GM19238 (cell line): ENCODE data around the gene SOX6.

Source experiments
- DNase-seq: peaks from one replicate; pipeline ENCODE4 v3.0.0; 2011; ENCODE audit warnings: low spot score; ENCODE audit not compliant: insufficient read length

The SOX6 gene

GRCh38 chr11:16007514-16007913 lies 348.8 kb downstream of the SOX6 start:
- no peak for DNase-seq

- no peak for DNase-seq
Observed at GRCh38 chr11:16002942-16003341, 353.4 kb downstream of the SOX6 start.

GRCh38 chr11:16001899-16002426 lies 354.4 kb downstream of the SOX6 start:
- no peak for DNase-seq

- no peak for DNase-seq
Observed at GRCh38 chr11:16001044-16001568, 355.2 kb downstream of the SOX6 start.

- DNase-seq = no peak
Observed at GRCh38 chr11:16000065-16000464, 356.3 kb downstream of the SOX6 start.

- no peak for DNase-seq
Observed at GRCh38 chr11:15993345-15993744, 363.0 kb downstream of the SOX6 start.

GRCh38 chr11:15991215-15991614 lies 365.1 kb downstream of the SOX6 start:
- DNase-seq = no peak

GRCh38 chr11:15989685-15990084 lies 366.7 kb downstream of the SOX6 start:
- no peak for DNase-seq

GRCh38 chr11:15988693-15989231 lies 367.6 kb downstream of the SOX6 start:
- DNase-seq = no peak

GRCh38 chr11:15988016-15988550 lies 368.3 kb downstream of the SOX6 start:
- DNase-seq = no peak

GRCh38 chr11:15987046-15987445 lies 369.3 kb downstream of the SOX6 start:
- no peak for DNase-seq

- no peak for DNase-seq
Observed at GRCh38 chr11:15985860-15986139, 370.5 kb downstream of the SOX6 start.

- DNase-seq = no peak
Observed at GRCh38 chr11:15985127-15985859, 371.1 kb downstream of the SOX6 start.

- DNase-seq = no peak
Observed at GRCh38 chr11:15981292-15981691, 375.1 kb downstream of the SOX6 start.

- DNase-seq = no peak
Observed at GRCh38 chr11:15977116-15977515, 379.2 kb downstream of the SOX6 start.

GRCh38 chr11:15976433-15977045 lies 379.8 kb downstream of the SOX6 start:
- no peak for DNase-seq

- DNase-seq = no peak
Observed at GRCh38 chr11:15975742-15976141, 380.6 kb downstream of the SOX6 start.

- no peak for DNase-seq
Observed at GRCh38 chr11:15972838-15973237, 383.5 kb downstream of the SOX6 start.

GRCh38 chr11:15971215-15971546 lies 385.2 kb downstream of the SOX6 start:
- no peak for DNase-seq

- no peak for DNase-seq
Observed at GRCh38 chr11:15970506-15971214, 385.7 kb downstream of the SOX6 start.

- DNase-seq = no peak
Observed at GRCh38 chr11:15969701-15970329, 386.5 kb downstream of the SOX6 start.
